IPS-11a (cell line): ENCODE data around the gene CADM2.

ENCODE experiments used
- H3K4me3 ChIP-seq: one replicate; pipeline ENCODE4 v1.5.1; 2013; ENCODE audit warnings: low read depth, low read length, control low read depth

Gene CADM2

GRCh38 chr3:84983490-84983889 lies 24.7 kb downstream of the CADM2 start:
- H3K4me3 ChIP-seq, result no peak overlapping the region

- no peak overlapping the region for H3K4me3 ChIP-seq
These were observed 25.6 kb downstream of the CADM2 start for GRCh38 chr3:84984429-84984828.

- H3K4me3 ChIP-seq, result no peak overlapping the region
These were observed 27.0 kb downstream of the CADM2 start for GRCh38 chr3:84985795-84986194.

- no peak overlapping the region for H3K4me3 ChIP-seq
These were observed 29.1 kb downstream of the CADM2 start for GRCh38 chr3:84987706-84988504.

- no peak overlapping the region for H3K4me3 ChIP-seq
These were observed 30.3 kb downstream of the CADM2 start for GRCh38 chr3:84989102-84989501.

GRCh38 chr3:84991422-84991900 lies 32.7 kb downstream of the CADM2 start:
- no peak overlapping the region for H3K4me3 ChIP-seq

GRCh38 chr3:84993956-84994355 lies 35.2 kb downstream of the CADM2 start:
- H3K4me3 ChIP-seq, result no peak overlapping the region

- no peak overlapping the region for H3K4me3 ChIP-seq
These were observed 39.8 kb downstream of the CADM2 start for GRCh38 chr3:84998545-84998944.

GRCh38 chr3:85003479-85003878 lies 44.7 kb downstream of the CADM2 start:
- H3K4me3 ChIP-seq, result no peak overlapping the region

GRCh38 chr3:85004147-85004546 lies 45.4 kb downstream of the CADM2 start:
- H3K4me3 ChIP-seq, result no peak overlapping the region

GRCh38 chr3:85005946-85006345 lies 47.2 kb downstream of the CADM2 start:
- no peak overlapping the region for H3K4me3 ChIP-seq

GRCh38 chr3:85007195-85008094 lies 48.7 kb downstream of the CADM2 start:
- H3K4me3 ChIP-seq, result no peak overlapping the region

- H3K4me3 ChIP-seq, result no peak overlapping the region
These were observed 62.0 kb downstream of the CADM2 start for GRCh38 chr3:85020828-85021227.

GRCh38 chr3:85030052-85030451 lies 71.3 kb downstream of the CADM2 start:
- H3K4me3 ChIP-seq, result no peak overlapping the region

GRCh38 chr3:85037203-85037602 lies 78.4 kb downstream of the CADM2 start:
- no peak overlapping the region for H3K4me3 ChIP-seq

GRCh38 chr3:85041001-85041400 lies 82.2 kb downstream of the CADM2 start:
- no peak overlapping the region for H3K4me3 ChIP-seq

- H3K4me3 ChIP-seq, result no peak overlapping the region
These were observed 82.8 kb downstream of the CADM2 start for GRCh38 chr3:85041562-85042055.

- H3K4me3 ChIP-seq, result no peak overlapping the region
These were observed 92.0 kb downstream of the CADM2 start for GRCh38 chr3:85050821-85051220.

GRCh38 chr3:85051786-85052185 lies 93.0 kb downstream of the CADM2 start:
- H3K4me3 ChIP-seq, result no peak overlapping the region

GRCh38 chr3:85053626-85054025 lies 94.8 kb downstream of the CADM2 start:
- H3K4me3 ChIP-seq, result no peak overlapping the region

GRCh38 chr3:85054579-85054978 lies 95.8 kb downstream of the CADM2 start:
- no peak overlapping the region for H3K4me3 ChIP-seq

GRCh38 chr3:85068911-85069310 lies 110.1 kb downstream of the CADM2 start:
- H3K4me3 ChIP-seq, result no peak overlapping the region
